AG08396 (cell line): ENCODE data around the gene MRPS12.
A peak's percentile ranks its signal among the peaks of the same experiment; 100 is the strongest.

ENCODE experiments used
- DNase-seq: peaks from one replicate; pipeline ENCODE4 v3.0.0; 2012; ENCODE audit warnings: low spot score, mixed read lengths

The MRPS12 gene

GRCh38 chr19:38911388-38912001 is 19.2 kb upstream of the MRPS12 start:
- no peak for DNase-seq

GRCh38 chr19:38912600-38913514 is 17.9 kb upstream of the MRPS12 start:
- DNase-seq: no peak

DNA sequence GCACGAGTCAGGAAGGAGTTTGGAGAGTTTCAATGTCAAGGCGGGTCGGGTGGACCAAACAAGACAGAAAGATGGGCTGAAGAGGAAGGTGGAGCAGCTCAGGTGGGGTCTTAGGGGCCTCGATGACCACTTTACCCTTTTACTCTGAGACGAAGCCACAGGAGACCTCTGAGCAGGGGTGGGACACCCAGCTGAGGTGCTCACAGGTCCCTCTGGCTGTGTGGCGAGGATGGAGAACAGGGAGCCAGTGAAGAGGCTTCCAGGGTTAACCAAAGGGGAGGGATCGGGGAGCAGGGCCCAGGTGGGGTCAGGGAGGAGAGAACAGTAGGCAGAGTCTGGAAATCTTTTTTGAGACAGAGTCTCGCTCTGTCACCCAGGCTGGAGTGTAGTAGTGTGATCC is 16.8 kb upstream of the MRPS12 start:
- DNase-seq: no peak

GRCh38 chr19:38915329-38916321 is 15.1 kb upstream of the MRPS12 start:
- no peak for DNase-seq

- no peak for DNase-seq
These were observed 13.2 kb upstream of the MRPS12 start for GRCh38 chr19:38917516-38917915.

DNA sequence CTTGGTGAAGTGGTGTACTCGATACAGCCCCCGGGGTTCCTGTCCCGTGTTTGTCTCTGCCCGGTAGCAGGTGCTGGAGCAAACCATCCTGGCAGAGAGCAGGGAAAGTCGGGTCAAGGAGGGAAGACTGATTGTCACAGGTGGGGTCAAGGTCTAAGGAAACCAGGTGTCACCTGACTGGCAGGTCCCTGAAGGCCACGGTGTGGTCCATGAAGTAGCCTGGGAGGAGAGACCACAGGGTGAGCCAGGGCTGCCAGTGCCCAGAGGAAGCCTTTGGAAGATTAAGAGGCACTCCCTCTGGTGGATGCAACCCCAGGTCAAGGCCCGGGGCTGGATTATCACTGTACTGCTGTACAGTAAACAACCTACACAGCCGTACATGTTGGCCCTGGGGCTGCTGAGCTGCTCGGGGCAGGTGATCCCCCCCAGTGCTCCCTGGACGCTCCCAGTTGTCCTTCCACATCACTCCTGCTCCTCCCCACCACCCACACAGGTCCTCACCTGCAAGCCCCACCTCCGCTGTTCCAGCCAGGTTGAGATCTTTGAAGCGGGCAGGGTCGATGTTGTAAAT is 12.7 kb upstream of the MRPS12 start:
- DNase-seq: peak; percentile 44

DNA sequence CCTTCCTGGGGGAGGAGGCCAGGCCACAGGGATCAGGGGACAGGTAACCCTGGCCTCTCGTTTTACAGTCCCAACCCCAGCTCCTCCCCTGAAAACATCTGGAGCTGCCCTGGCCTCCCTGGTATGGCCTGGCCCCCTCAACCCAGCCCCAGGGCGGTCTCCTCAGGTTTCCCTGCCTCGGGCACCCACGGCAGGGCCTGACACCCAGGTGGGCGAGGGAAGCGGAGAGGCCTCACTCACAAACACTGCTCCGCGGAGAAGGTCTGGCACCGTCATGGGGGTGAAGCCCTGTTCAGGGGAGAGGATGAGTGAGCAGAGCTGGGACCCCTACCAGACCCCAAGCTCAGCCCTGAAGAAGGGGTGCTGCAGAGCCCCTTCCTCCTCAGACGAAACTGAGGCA is 12.2 kb upstream of the MRPS12 start:
- DNase-seq: no peak

DNA sequence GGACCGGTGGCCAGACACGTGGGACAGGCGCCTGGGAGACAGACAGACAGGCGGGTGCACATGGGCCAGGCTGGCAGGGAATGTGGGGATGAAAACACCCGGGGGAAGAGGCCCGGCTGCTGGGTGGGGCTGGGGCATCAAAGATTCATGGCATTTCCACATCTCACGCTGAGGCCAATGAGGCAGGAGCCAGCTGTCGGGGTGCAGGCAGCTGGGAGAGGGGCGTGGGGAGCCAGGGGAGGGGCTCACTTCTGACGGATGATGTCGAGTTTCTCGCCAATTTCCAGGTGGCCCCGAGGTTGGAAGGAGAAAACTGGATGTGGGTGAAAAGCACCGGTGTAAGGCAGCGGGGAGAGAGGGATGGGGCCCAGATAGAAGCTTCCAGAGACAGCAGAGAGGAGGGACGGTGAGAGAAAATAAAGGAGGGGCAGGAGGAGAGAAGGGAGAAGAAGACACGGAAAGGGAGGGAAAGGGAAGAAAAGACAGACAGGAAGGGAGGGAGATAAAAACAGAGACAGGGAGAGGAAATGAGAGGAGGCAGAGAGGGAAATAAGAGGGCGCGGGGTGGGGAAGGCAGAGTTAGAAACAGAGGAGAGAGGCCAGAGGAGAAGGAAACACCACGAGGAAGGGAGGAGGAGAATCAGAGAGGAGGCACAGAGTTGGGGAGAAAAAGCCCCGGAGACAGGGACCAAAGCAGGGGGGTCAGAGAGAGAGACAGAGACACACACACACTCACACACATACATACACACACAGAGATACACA is 10.7 kb upstream of the MRPS12 start:
- peak; percentile 5 for DNase-seq

GRCh38 chr19:38920602-38921419 is 9.9 kb upstream of the MRPS12 start:
- no peak for DNase-seq

DNA sequence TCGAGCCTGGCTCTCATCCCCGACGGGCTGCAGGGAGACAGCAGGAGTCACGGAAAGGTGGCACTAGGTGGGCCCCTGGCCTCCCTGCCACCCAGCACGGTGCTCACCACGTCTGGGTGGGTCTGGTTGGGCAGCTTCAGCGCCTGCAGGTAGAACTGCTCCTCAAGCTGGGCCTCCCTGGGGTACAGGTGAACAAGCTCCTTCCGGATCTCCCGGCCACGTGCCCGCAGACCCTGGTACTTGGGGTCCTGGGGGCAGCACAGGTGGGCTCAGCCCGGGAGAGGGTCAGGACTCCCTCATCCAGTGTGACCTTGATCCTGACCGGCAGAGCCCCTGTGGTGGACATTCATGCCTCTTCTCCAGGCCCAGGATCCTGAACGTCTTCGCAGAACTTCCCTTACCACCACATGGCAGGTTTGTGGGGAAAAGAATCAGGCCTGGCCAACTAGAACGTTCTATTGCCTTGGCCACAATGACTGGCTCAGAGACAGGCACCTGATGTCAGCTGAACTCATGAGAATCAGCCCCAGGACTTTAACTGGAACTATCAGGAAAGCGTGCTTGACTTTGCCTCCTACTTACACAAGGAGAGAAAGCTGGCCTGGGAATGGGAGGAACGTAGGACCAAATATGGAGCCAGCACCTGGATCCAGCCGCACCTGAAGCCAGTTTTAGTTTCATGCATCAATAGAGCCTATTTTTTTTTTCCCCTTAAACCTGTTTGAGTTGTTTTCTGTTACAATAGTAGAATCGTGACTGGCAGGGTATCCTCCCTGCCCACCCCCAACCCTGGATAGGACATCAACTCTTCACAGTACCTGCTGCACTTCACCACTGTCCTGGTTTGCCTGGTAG is 9.1 kb upstream of the MRPS12 start:
- no peak for DNase-seq

DNA sequence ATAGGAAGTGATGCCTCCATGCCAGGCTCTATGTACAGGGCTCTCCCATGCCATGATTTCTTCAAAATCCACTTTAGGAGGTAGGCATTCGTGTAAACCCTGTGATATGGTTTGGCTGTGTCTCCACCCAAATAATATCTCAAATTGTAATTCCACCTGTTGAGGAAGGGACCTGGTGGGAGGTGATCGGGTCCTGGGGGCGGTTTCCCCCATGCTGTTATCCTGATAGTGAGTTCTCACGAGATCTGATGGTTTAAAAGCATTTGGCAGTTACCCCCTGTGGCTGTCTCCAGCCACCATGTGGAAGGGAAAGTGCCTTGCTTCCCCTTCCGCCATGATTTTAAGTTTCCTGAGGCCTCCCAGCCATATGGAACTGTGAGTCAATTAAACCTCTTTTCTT is 8.3 kb upstream of the MRPS12 start:
- DNase-seq: no peak

- no peak for DNase-seq
These were observed 6.4 kb upstream of the MRPS12 start for GRCh38 chr19:38924388-38924787.

DNA sequence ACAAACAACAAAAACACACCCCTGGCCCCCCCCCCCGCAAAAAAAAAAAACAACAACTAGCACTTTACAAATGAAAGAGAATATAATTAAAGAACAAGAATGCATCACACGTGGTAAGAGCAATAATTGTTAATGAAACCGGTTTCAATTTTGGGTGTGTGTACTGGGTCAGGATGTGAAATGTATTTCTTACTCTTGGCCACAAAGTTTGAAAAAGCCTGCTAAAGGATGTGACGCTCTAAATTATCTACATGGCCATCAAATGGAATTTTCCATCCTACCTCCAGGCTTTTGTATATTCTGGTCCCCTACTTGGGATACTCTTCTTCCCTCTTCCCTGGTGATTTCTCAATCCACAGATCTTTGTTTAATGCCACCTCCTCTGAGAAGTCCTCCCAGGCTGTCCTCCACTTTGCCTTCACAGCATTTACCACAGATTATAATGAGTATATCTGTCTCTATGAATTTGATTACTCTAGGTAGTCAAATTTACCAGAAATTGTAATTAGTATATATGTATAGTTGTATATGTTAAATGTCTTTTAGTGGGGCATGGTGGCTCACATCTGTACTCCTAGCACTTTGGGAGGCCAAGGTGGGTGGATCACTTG is 2.2 kb upstream of the MRPS12 start:
- no peak for DNase-seq

- DNase-seq: peak; percentile 99
These were observed 592 bp upstream of the MRPS12 start, which contains the start of gene SARS2 for GRCh38 chr19:38929929-38930775. Gene SARS2, minus strand, starts transcription at chr19:38930763. Its CDS starts 27 bp downstream, at chr19:38930736.

DNA sequence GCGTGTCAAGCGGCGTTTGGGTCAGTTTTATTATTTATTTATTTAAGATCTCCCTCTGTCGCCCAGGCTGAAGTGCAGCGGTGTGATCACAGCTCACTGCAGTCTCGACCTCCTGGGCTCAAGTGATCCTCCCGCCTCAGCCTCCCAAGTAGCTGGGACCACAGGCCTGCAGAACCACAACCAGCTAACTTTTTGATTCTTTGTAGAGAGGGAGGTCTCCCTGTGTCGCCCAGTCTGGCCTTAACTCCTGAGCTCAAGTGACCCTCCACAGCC is 713 bp downstream of the MRPS12 start:
- DNase-seq: no peak

- DNase-seq: no peak
These were observed 1.9 kb downstream of the MRPS12 start for GRCh38 chr19:38932425-38933179.

- DNase-seq: no peak
These were observed 2.8 kb downstream of the MRPS12 start for GRCh38 chr19:38933544-38933943.
